ENCODE data around the gene ASTN2. TPM values are rescaled to one million over a fixed set of nuclear protein-coding genes. Genes with fewer than 3 reads are reported as not detected.

ASTN2 gene
- total RNA-seq, 1 experiment from 2014 or later: 4.8 TPM

- H2AFZ ChIP-seq (ENCODE audit: low read depth, low read length, poor library complexity, severe bottlenecking): no peak overlapping the region
- no peaks in the 10 kb centered on the region for H4K20me1 ChIP-seq (ENCODE audit: insufficient read depth)
- no peak overlapping the region for H3K4me3 ChIP-seq (replicated peaks in 1 of 2; ENCODE audit: low read depth in 1 of 2, low read length in 2 of 2)
- H3K4me1 ChIP-seq (ENCODE audit: control insufficient read depth in 1 of 2, insufficient read depth in 2 of 2, low read length in 2 of 2): peaks cover 5 to 16% of the 10 kb centered on the region in 2 experiments; a peak in 3 of 4 replicates
- TF ChIP-seq YY1 (IDR thresholded peaks at IDR 0.05; ENCODE audit: extremely low read depth, insufficient replicate concordance, low read depth, low read length): no peak
- TF ChIP-seq ATF3 (IDR thresholded peaks at IDR 0.05): no peak
- no peak for TF ChIP-seq ELF1 (IDR thresholded peaks at IDR 0.05; ENCODE audit: borderline replicate concordance, low read depth)
- TF ChIP-seq FOSL1 (IDR thresholded peaks at IDR 0.05; ENCODE audit: low read depth): no peak
- TF ChIP-seq CBX3 (IDR thresholded peaks at IDR 0.05; ENCODE audit: low read depth): no peak
- TF ChIP-seq POLR2AphosphoS5 (IDR thresholded peaks at IDR 0.05; ENCODE audit: low read depth, low read length): no peak
- no peak for TF ChIP-seq SP1 (IDR thresholded peaks at IDR 0.05; ENCODE audit: low read depth)
- no peak overlapping the region for H3K27ac ChIP-seq (ENCODE audit: low read depth, low read length)
- BruUV-seq (replicated peaks): no TSS peak
- ChIA-PET CTCF (no interaction called here), POLR2A (interaction anchor here (0.5 kb wide), 1 partner anchor 654 kb away, joined by 3 read pairs; no protein-coding TSS in a partner anchor), RAD21 (ENCODE audit: low non-redundant PET in 1 of 2, low total read pairs in 2 of 2, uncharacterized antibody in 2 of 2, unreplicated experiment in 2 of 2) (interaction anchor here in 1 of 2 experiments (0.8 kb wide), 1 partner anchor 15 kb away, joined by 3 read pairs; no protein-coding TSS in a partner anchor)
- ATAC-seq (no peak), DNase-seq (ENCODE audit: low read depth, low spot score) (no peak)
- no peak overlapping the region for H3K9ac ChIP-seq (ENCODE audit: low read length)
- H3K36me3 ChIP-seq (ENCODE audit: control insufficient read depth in 1 of 2, insufficient read depth in 2 of 2, low read length in 2 of 2): no peaks in the 10 kb centered on the region
- no peaks in the 10 kb centered on the region for H3K27me3 ChIP-seq (ENCODE audit: insufficient read depth, low read length)
- no peaks in the 10 kb centered on the region for H3K9me2 ChIP-seq (ENCODE audit: insufficient read depth)
- H3K79me2 ChIP-seq (ENCODE audit: insufficient read depth, low read length): no peaks in the 10 kb centered on the region
- no peaks in the 10 kb centered on the region for H3K9me3 ChIP-seq (ENCODE audit: control insufficient read depth in 1 of 2, insufficient read depth in 1 of 2, low read depth in 1 of 2, low read length in 2 of 2)
- no peak overlapping the region for H3K4me2 ChIP-seq (ENCODE audit: low read length)
- intact Hi-C loops (cut with micrococcal nuclease): no loop called here
Observed at GRCh38 chr9:116564266-116564793, 850.5 kb downstream of the ASTN2 start.

- no peak overlapping the region for H3K4me3 ChIP-seq (replicated peaks in 1 of 2; ENCODE audit: low read depth in 1 of 2, low read length in 2 of 2)
- POLR2A ChIA-PET: no interaction called here
- intact Hi-C loops (cut with micrococcal nuclease): loop anchor here (10.0 kb wide), 1 partner anchor 554 kb away; no protein-coding TSS in a partner anchor
- H2AFZ ChIP-seq (ENCODE audit: low read depth, low read length, poor library complexity, severe bottlenecking): no peak overlapping the region
- no TSS peak for BruUV-seq (replicated peaks)
- no peaks in the 10 kb centered on the region for H3K9me3 ChIP-seq (ENCODE audit: control insufficient read depth in 1 of 2, insufficient read depth in 1 of 2, low read depth in 1 of 2, low read length in 2 of 2)
- H3K79me2 ChIP-seq (ENCODE audit: insufficient read depth, low read length): no peaks in the 10 kb centered on the region
- H3K4me2 ChIP-seq (ENCODE audit: low read length): no peak overlapping the region
- no peaks in the 10 kb centered on the region for H4K20me1 ChIP-seq (ENCODE audit: insufficient read depth)
- no peak overlapping the region for H3K9ac ChIP-seq (ENCODE audit: low read length)
- no peaks in the 10 kb centered on the region for H3K4me1 ChIP-seq (ENCODE audit: control insufficient read depth in 1 of 2, insufficient read depth in 2 of 2, low read length in 2 of 2)
- H3K27ac ChIP-seq (ENCODE audit: low read depth, low read length): no peak overlapping the region
- ATAC-seq (no peak), DNase-seq (ENCODE audit: low read depth, low spot score) (no peak)
- H3K9me2 ChIP-seq (ENCODE audit: insufficient read depth): no peaks in the 10 kb centered on the region
- H3K27me3 ChIP-seq (ENCODE audit: insufficient read depth, low read length): no peaks in the 10 kb centered on the region
- CTCF ChIA-PET: no interaction called here
- RAD21 ChIA-PET (ENCODE audit: low non-redundant PET in 1 of 2, low total read pairs in 2 of 2, uncharacterized antibody in 2 of 2, unreplicated experiment in 2 of 2): no interaction called here
- no peaks in the 10 kb centered on the region for H3K36me3 ChIP-seq (ENCODE audit: control insufficient read depth in 1 of 2, insufficient read depth in 2 of 2, low read length in 2 of 2)
- TF ChIP-seq REST (IDR thresholded peaks at IDR 0.05; ENCODE audit: low read depth): no peak
- TF ChIP-seq ZNF274 (IDR thresholded peaks at IDR 0.05; ENCODE audit: low read depth, low read length): no peak
- no peak for TF ChIP-seq SIN3A (IDR thresholded peaks at IDR 0.05; ENCODE audit: low read depth)
- no peak for TF ChIP-seq CBX3 (IDR thresholded peaks at IDR 0.05; ENCODE audit: low read depth)
- no peak for TF ChIP-seq ZBTB33 (IDR thresholded peaks at IDR 0.05; ENCODE audit: extremely low read depth, insufficient replicate concordance, low read length)
- TF ChIP-seq EZH2phosphoT487 (IDR thresholded peaks at IDR 0.05; ENCODE audit: borderline replicate concordance): no peak
- TF ChIP-seq ELF1 (IDR thresholded peaks at IDR 0.05; ENCODE audit: borderline replicate concordance, low read depth): no peak
Observed at GRCh38 chr9:116558818-116559540, 855.9 kb downstream of the ASTN2 start.
